Mucosa of rectum (tissue), 2 donors: ENCODE measurements around the gene PPHLN1.
"Not testable (repeated sequence)": the region's sequence is repeated elsewhere in the genome, so short reads cannot be mapped to it uniquely, and the experiment has no call there.

Source experiments
- H3K27ac ChIP-seq, 2 donors: one replicate each; pipeline ENCODE4 v1.7.0; 2013; ENCODE audit warnings: inconsistent platforms in 2 of 2, low read depth in 2 of 2, low read length in 2 of 2
- H3K27me3 ChIP-seq, 2 donors: one replicate each; pipeline ENCODE4 v1.7.0; 2013; ENCODE audit warnings: low read length in 2 of 2; ENCODE audit not compliant: control insufficient read depth in 2 of 2, insufficient read depth in 2 of 2
- H3K36me3 ChIP-seq, 2 donors: one replicate each; pipeline ENCODE4 v1.7.0; 2013; ENCODE audit warnings: low read length in 2 of 2; ENCODE audit not compliant: control insufficient read depth in 2 of 2, insufficient read depth in 2 of 2
- H3K4me1 ChIP-seq, 2 donors: one replicate each; pipeline ENCODE4 v1.7.0; 2013; ENCODE audit warnings: low read length in 2 of 2, mild to moderate bottlenecking in 1 of 2; ENCODE audit not compliant: control insufficient read depth in 2 of 2, insufficient read depth in 2 of 2
- H3K4me3 ChIP-seq, 2 donors: one replicate each; pipeline ENCODE4 v1.7.0; 2013; ENCODE audit warnings: low read length in 2 of 2
- H3K9ac ChIP-seq, 2 donors: one replicate each; pipeline ENCODE4 v1.7.0; 2013; ENCODE audit warnings: low read length in 2 of 2, low read depth in 1 of 2, mild to moderate bottlenecking in 1 of 2
- H3K9me3 ChIP-seq, 2 donors: one replicate each; pipeline ENCODE4 v1.7.0; 2013; ENCODE audit warnings: low read length in 2 of 2; ENCODE audit not compliant: control insufficient read depth in 2 of 2
- donor health status: healthy.
- donor health status: Normal muscosa, but diverticular disease.

Gene PPHLN1

GRCh38 chr12:42320796-42321195 lies 5.2 kb upstream of the PPHLN1 start:
- H3K9me3 ChIP-seq: no peaks in the 10 kb centered on the region
- peaks cover 3 to 5% of the 10 kb centered on the region in 2 donors for H3K4me1 ChIP-seq
- no peak overlapping the region for H3K27ac ChIP-seq
- no peak overlapping the region for H3K9ac ChIP-seq
- H3K36me3 ChIP-seq: peaks cover 0 to 14% of the 10 kb centered on the region in 2 donors
- no peaks in the 10 kb centered on the region for H3K27me3 ChIP-seq
- H3K4me3 ChIP-seq: no peak overlapping the region

- no peaks in the 10 kb centered on the region for H3K9me3 ChIP-seq
- H3K4me3 ChIP-seq: no peak overlapping the region
- peaks cover 11 to 16% of the 10 kb centered on the region in 2 donors for H3K4me1 ChIP-seq
- no peaks in the 10 kb centered on the region for H3K27me3 ChIP-seq
- peaks cover 0 to 6% of the 10 kb centered on the region in 2 donors for H3K36me3 ChIP-seq
- H3K9ac ChIP-seq: no peak overlapping the region
- no peak overlapping the region for H3K27ac ChIP-seq
Measured at GRCh38 chr12:42322567-42322966, 3.4 kb upstream of the PPHLN1 start.

- H3K27me3 ChIP-seq: no peaks in the 10 kb centered on the region
- H3K4me3 ChIP-seq: no peak overlapping the region
- H3K36me3 ChIP-seq: peaks cover 0 to 3% of the 10 kb centered on the region in 2 donors
- H3K27ac ChIP-seq: no peak overlapping the region
- no peak overlapping the region for H3K9ac ChIP-seq
- H3K9me3 ChIP-seq: no peaks in the 10 kb centered on the region
- H3K4me1 ChIP-seq: peaks cover 12 to 17% of the 10 kb centered on the region in 2 donors
Measured at GRCh38 chr12:42323856-42324255, 2.1 kb upstream of the PPHLN1 start.

GRCh38 chr12:42325326-42325652 lies 678 bp upstream of the PPHLN1 start:
- H3K27ac ChIP-seq: peak overlapping the region; percentile 68 to 78
- peaks cover 12 to 17% of the 10 kb centered on the region in 2 donors for H3K4me1 ChIP-seq
- H3K9me3 ChIP-seq: no peaks in the 10 kb centered on the region
- peak overlapping the region; percentile 89 to 100 for H3K4me3 ChIP-seq
- no peaks in the 10 kb centered on the region for H3K27me3 ChIP-seq
- peak overlapping the region; percentile 78 to 89 for H3K9ac ChIP-seq
- H3K36me3 ChIP-seq: peaks cover 0 to 3% of the 10 kb centered on the region in 2 donors

DNA sequence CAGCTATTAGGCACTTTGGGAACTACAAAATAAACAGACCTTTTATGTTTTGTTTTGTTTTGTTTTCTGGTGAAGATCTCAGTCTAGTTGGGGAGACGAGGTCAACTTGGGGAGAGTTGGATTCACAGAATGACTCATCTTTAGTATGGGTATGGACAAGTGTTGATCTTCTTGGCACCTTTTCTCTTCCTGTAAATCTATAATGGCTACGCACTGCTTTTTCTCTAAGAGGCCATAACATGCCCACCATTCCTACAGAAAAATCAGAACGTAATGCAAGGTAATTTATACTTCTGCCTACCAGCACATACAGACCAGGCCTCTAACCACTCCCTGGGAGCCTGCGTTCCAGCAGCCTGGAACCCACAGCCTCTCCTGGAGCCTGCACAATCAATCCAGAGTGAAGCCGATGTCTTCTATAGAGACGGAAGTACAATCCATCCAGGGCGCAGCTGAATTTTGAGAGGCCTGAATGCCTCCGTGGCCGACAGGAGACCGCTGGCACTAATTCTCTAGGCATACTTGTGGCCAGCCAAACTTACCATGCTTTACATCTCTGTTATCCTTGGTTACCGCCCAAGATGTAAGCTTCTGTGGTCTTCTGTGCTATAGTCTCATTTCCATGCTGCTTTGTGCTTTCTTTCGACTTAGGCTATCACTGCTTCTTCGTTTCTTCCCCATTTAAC lies 717 bp downstream of the PPHLN1 start:
- no peaks in the 10 kb centered on the region for H3K9me3 ChIP-seq
- peak overlapping the region; percentile 89 to 100 for H3K4me3 ChIP-seq
- peak overlapping the region; percentile 68 to 78 for H3K27ac ChIP-seq
- H3K27me3 ChIP-seq: no peaks in the 10 kb centered on the region
- peaks cover 0 to 3% of the 10 kb centered on the region in 2 donors for H3K36me3 ChIP-seq
- H3K4me1 ChIP-seq: peaks cover 12 to 17% of the 10 kb centered on the region in 2 donors
- H3K9ac ChIP-seq: peak overlapping the region; percentile 78 to 89

DNA sequence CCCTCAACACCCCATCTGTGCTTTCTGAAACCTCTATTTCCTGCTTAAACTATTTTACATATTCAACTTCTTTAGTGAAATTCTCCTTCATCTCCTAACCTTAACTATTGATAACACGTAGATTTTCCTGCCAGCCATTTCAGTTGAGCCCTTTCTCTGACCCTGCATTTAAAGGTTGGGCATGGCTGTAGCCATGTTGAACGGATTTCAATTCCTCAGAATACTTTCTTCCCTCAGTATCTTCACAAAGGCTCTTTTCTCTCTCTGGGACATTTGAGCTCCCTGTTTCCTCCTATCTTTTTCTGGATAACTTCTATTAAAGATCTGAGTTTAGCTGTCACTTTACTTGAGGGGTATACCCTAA lies 1.2 kb downstream of the PPHLN1 start:
- no peak overlapping the region for H3K27ac ChIP-seq
- H3K27me3 ChIP-seq: no peaks in the 10 kb centered on the region
- H3K9me3 ChIP-seq: no peaks in the 10 kb centered on the region
- peaks cover 12 to 17% of the 10 kb centered on the region in 2 donors for H3K4me1 ChIP-seq
- peaks cover 0 to 3% of the 10 kb centered on the region in 2 donors for H3K36me3 ChIP-seq
- H3K9ac ChIP-seq: peak overlapping the region; percentile 78 to 89
- peak overlapping the region; percentile 89 to 100 for H3K4me3 ChIP-seq

- not testable (repeated sequence) for H3K27ac ChIP-seq, H3K9ac ChIP-seq, H3K27me3 ChIP-seq, H3K36me3 ChIP-seq, H3K4me3 ChIP-seq, H3K9me3 ChIP-seq
- H3K4me1 ChIP-seq: peaks cover 12% of the 10 kb centered on the region in 2 donors
Measured at GRCh38 chr12:42330097-42330496, 4.1 kb downstream of the PPHLN1 start.

- Histone ChIP-seq H3K4me1 (peaks cover under 1 to 1% of the 10 kb centered on the region in 2 donors), H3K9me3 (no peaks in the 10 kb centered on the region), H3K27me3 (no peaks in the 10 kb centered on the region), H3K9ac (no peak overlapping the region), H3K4me3 (no peak overlapping the region), H3K36me3 (peaks cover 6 to 7% of the 10 kb centered on the region in 2 donors), H3K27ac (no peak overlapping the region)
Measured at GRCh38 chr12:42332301-42333285, 6.6 kb downstream of the PPHLN1 start.

DNA sequence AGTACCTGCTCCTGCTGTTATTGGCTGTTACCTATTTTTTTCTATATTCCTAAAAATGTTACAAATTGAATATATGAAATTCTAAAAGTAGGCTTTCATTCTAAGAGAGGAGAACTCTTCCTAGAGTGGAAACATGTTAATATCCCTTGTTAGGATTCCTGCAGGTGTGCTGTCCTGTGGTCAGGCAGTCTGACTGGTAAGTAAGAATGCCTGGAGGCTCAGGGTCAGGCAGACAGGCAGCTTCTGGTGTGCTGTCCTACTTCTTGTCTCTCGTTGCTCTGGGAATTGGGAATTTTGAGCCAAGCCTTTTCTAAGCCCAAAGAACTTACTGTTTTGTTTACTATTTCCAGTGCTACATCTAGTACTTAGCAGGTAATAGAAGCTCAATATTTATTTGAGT lies 10.3 kb downstream of the PPHLN1 start:
- Histone ChIP-seq H3K36me3 (peaks cover 6 to 7% of the 10 kb centered on the region in 2 donors), H3K9me3 (no peaks in the 10 kb centered on the region), H3K4me3 (no peak overlapping the region), H3K4me1 (no peaks in the 10 kb centered on the region), H3K27ac (no peak overlapping the region), H3K9ac (no peak overlapping the region), H3K27me3 (no peaks in the 10 kb centered on the region)

- H3K36me3 ChIP-seq: peaks cover 6 to 7% of the 10 kb centered on the region in 2 donors
- H3K27ac ChIP-seq: no peak overlapping the region
- H3K9ac ChIP-seq: no peak overlapping the region
- H3K9me3 ChIP-seq: no peaks in the 10 kb centered on the region
- no peak overlapping the region for H3K4me3 ChIP-seq
- H3K27me3 ChIP-seq: no peaks in the 10 kb centered on the region
- no peaks in the 10 kb centered on the region for H3K4me1 ChIP-seq
Measured at GRCh38 chr12:42338280-42338679, 12.3 kb downstream of the PPHLN1 start.
